Hepatocyte (in vitro differentiated cells): Measurements from ENCODE around the gene LENG8.

Source experiments
- EZH2phosphoT487 ChIP-seq: fragments of 200-600 bp; sonication (generic); IDR thresholded peaks from one replicate; pipeline ENCODE4 v1.6.1; 2018; ENCODE audit warnings: antibody characterized with exemption, mild to moderate bottlenecking, low read depth, moderate library complexity; ENCODE audit not compliant: unreplicated experiment, severe bottlenecking
- TF ChIP-seq, protein P1 (sequence below): fragments of 200-600 bp; sonication (generic); IDR thresholded peaks from 2 replicates; pipeline ENCODE4 v1.5.1; 2016; ENCODE audit warnings: antibody characterized with exemption, mild to moderate bottlenecking; ENCODE audit not compliant: poor library complexity

DNA sequence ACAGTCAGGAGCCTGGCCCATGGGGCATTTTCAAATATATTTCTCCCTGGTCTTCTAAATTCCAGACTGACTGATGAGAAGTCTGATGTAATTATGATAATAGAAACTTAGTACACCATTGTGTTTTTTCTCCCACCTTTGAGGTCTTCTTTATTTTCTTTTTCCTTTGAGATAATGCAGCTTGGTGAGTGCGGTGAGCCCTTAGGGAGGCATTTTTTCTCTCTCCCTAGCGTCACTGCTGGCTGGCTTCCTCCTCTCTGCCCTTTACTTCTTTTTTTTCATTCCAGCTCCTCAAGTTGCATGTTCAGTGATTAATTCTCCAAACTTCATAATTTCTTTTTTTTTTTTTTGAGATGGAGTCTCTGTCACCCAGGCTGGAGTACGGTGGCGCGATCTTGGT is 36.9 kb downstream of the LENG8 start:
- TF ChIP-seq, protein P1, sequence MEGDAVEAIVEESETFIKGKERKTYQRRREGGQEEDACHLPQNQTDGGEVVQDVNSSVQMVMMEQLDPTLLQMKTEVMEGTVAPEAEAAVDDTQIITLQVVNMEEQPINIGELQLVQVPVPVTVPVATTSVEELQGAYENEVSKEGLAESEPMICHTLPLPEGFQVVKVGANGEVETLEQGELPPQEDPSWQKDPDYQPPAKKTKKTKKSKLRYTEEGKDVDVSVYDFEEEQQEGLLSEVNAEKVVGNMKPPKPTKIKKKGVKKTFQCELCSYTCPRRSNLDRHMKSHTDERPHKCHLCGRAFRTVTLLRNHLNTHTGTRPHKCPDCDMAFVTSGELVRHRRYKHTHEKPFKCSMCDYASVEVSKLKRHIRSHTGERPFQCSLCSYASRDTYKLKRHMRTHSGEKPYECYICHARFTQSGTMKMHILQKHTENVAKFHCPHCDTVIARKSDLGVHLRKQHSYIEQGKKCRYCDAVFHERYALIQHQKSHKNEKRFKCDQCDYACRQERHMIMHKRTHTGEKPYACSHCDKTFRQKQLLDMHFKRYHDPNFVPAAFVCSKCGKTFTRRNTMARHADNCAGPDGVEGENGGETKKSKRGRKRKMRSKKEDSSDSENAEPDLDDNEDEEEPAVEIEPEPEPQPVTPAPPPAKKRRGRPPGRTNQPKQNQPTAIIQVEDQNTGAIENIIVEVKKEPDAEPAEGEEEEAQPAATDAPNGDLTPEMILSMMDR = no peak
- TF ChIP-seq EZH2phosphoT487 = no peak
